ENCODE results near the gene EFTUD2.

EFTUD2 gene

DNA sequence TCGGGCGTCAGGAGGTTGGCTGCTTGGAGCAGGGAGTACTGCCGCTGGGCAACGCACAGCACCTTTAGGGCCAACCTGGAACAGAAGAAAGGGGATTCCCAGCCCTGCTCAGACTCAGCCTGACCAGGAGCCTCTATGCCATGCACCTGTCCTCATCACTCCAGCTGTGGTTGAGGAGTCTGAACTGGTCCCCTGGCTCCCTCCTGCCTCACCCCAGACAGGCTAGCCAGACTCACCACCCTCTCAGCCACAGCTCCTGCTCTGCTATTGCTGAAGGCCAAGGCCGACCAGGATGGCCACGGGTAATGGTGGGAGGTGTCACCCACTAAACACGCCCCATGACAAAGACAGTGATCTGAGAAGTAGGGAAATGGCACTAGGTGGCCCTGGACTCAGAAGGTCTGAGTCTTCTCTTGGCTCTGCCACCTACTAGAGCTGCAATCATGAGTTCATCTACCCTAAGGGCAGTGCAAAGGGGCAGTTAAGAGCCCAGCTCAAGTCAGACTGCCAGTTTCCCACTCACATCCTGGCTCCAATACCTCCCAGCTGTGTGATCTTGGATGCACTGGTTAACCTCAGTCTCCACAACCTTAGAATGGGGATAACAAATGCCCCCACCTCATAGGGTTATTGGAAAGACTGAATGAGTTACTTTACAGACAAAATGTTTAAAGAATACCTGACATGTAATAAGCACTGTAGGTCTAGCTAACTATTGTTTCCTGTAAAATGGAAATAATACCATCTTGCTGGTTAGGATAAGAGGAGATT is 29.9 kb upstream of the EFTUD2 start:
- Histone ChIP-seq H4K5ac (ENCODE audit: low read length) (no peak overlapping the region), H3K56ac (ENCODE audit: low read length) (no peak overlapping the region), H3K4ac (ENCODE audit: low read depth, low read length) (no peak overlapping the region), H3K18ac (ENCODE audit: low read length) (no peak overlapping the region), H3K79me1 (ENCODE audit: low read length) (no peaks in the 10 kb centered on the region), H3K23ac (ENCODE audit: low read length) (no peak overlapping the region), H2AK5ac (ENCODE audit: low read length) (no peak overlapping the region), H3K27me3 (ENCODE audit: insufficient read depth, low read length, poor library complexity) (no peaks in the 10 kb centered on the region), H3K79me2 (ENCODE audit: control insufficient read depth, insufficient read depth, low read length) (no peaks in the 10 kb centered on the region), H4K8ac (ENCODE audit: low read depth, low read length) (no peak overlapping the region), H3K4me1 (ENCODE audit: control insufficient read depth, low read depth, low read length) (peaks cover 5% of the 10 kb centered on the region), H2BK120ac (ENCODE audit: low read depth, low read length) (no peak overlapping the region), H3K27ac (ENCODE audit: low read depth, low read length) (no peak overlapping the region), H3K36me3 (ENCODE audit: control insufficient read depth, insufficient read depth, low read length) (peaks cover 34% of the 10 kb centered on the region), H2BK15ac (replicated peaks; ENCODE audit: low read depth) (no peak overlapping the region), H3K9ac (ENCODE audit: low read length) (no peak overlapping the region), H2BK5ac (ENCODE audit: low read length) (no peak overlapping the region), H3K4me2 (ENCODE audit: low read length) (no peak overlapping the region), H3K4me3 (ENCODE audit: low read length) (no peak overlapping the region)
- no CpG with 5 or more reads among the region's 7 CpGs for WGBS (ENCODE audit: extremely low coverage, insufficient coverage, low lambda C conversion rate)
- no peak for DNase-seq

DNA sequence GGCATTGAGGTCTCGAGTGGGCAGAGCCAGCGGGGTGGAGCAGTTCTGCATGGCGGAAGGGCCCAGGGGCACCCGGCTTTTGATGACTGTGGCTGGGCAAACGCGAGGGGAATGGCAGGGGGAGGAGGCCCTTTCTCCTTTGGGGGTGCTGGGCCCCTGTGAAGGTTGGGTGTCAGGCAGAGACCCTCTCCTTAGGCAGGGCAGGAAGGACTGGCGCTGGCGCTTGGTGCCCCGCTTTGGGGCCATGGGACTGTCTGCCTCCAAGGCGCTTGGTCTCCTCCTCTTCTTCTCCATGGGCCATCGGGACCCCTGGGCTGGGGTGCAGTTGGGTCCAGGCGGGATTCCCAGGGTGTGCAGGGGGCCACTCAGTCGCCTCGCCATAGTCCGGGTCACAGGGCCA is 28.9 kb upstream of the EFTUD2 start:
- H2AK5ac ChIP-seq (ENCODE audit: low read length): no peak overlapping the region
- H2BK15ac ChIP-seq (replicated peaks; ENCODE audit: low read depth): no peak overlapping the region
- no peak overlapping the region for H3K23ac ChIP-seq (ENCODE audit: low read length)
- H2BK5ac ChIP-seq (ENCODE audit: low read length): no peak overlapping the region
- H3K4ac ChIP-seq (ENCODE audit: low read depth, low read length): no peak overlapping the region
- H2BK120ac ChIP-seq (ENCODE audit: low read depth, low read length): no peak overlapping the region
- no peak overlapping the region for H3K27ac ChIP-seq (ENCODE audit: low read depth, low read length)
- no peak overlapping the region for H4K8ac ChIP-seq (ENCODE audit: low read depth, low read length)
- H3K4me2 ChIP-seq (ENCODE audit: low read length): no peak overlapping the region
- H3K56ac ChIP-seq (ENCODE audit: low read length): no peak overlapping the region
- H3K79me2 ChIP-seq (ENCODE audit: control insufficient read depth, insufficient read depth, low read length): no peaks in the 10 kb centered on the region
- no peak for DNase-seq
- H4K5ac ChIP-seq (ENCODE audit: low read length): no peak overlapping the region
- peaks cover 5% of the 10 kb centered on the region for H3K4me1 ChIP-seq (ENCODE audit: control insufficient read depth, low read depth, low read length)
- no peak overlapping the region for H3K9ac ChIP-seq (ENCODE audit: low read length)
- no peaks in the 10 kb centered on the region for H3K79me1 ChIP-seq (ENCODE audit: low read length)
- WGBS (ENCODE audit: extremely low coverage, insufficient coverage, low lambda C conversion rate): no CpG with 5 or more reads among the region's 15 CpGs
- H3K18ac ChIP-seq (ENCODE audit: low read length): no peak overlapping the region
- H3K4me3 ChIP-seq (ENCODE audit: low read length): no peak overlapping the region
- peaks cover 30% of the 10 kb centered on the region for H3K36me3 ChIP-seq (ENCODE audit: control insufficient read depth, insufficient read depth, low read length)
- H3K27me3 ChIP-seq (ENCODE audit: insufficient read depth, low read length, poor library complexity): no peaks in the 10 kb centered on the region

DNA sequence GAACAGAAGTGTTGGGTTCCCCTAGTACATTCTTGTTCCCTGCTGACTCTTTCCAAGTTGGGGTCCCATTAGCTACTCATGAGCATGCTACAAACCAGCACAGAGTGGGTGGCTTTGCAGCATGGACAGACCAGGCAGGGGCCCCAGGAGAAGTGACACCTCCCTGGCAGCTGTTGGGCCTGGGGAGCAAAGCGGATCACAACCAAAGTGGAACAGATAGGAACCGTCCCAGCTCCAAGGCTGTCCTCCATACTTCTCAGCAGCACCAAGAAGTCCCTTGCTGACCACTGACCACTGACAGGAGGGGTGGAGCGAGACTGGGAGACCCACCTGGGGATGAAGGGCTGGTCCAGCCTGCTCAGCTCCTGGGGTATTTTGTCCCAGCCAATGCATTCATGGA is 28.5 kb upstream of the EFTUD2 start:
- no peak overlapping the region for H2BK5ac ChIP-seq (ENCODE audit: low read length)
- no peak overlapping the region for H2AK5ac ChIP-seq (ENCODE audit: low read length)
- H3K4me2 ChIP-seq (ENCODE audit: low read length): no peak overlapping the region
- DNase-seq: no peak
- H4K8ac ChIP-seq (ENCODE audit: low read depth, low read length): no peak overlapping the region
- H3K27ac ChIP-seq (ENCODE audit: low read depth, low read length): no peak overlapping the region
- peaks cover 30% of the 10 kb centered on the region for H3K36me3 ChIP-seq (ENCODE audit: control insufficient read depth, insufficient read depth, low read length)
- H2BK15ac ChIP-seq (replicated peaks; ENCODE audit: low read depth): no peak overlapping the region
- no peaks in the 10 kb centered on the region for H3K79me2 ChIP-seq (ENCODE audit: control insufficient read depth, insufficient read depth, low read length)
- H3K23ac ChIP-seq (ENCODE audit: low read length): no peak overlapping the region
- no peaks in the 10 kb centered on the region for H3K79me1 ChIP-seq (ENCODE audit: low read length)
- H4K5ac ChIP-seq (ENCODE audit: low read length): no peak overlapping the region
- H3K27me3 ChIP-seq (ENCODE audit: insufficient read depth, low read length, poor library complexity): no peaks in the 10 kb centered on the region
- no peak overlapping the region for H3K4ac ChIP-seq (ENCODE audit: low read depth, low read length)
- no peak overlapping the region for H3K18ac ChIP-seq (ENCODE audit: low read length)
- peaks cover 5% of the 10 kb centered on the region for H3K4me1 ChIP-seq (ENCODE audit: control insufficient read depth, low read depth, low read length)
- no CpG with 5 or more reads among the region's 3 CpGs for WGBS (ENCODE audit: extremely low coverage, insufficient coverage, low lambda C conversion rate)
- no peak overlapping the region for H3K9ac ChIP-seq (ENCODE audit: low read length)
- H2BK120ac ChIP-seq (ENCODE audit: low read depth, low read length): no peak overlapping the region
- H3K4me3 ChIP-seq (ENCODE audit: low read length): no peak overlapping the region
- no peak overlapping the region for H3K56ac ChIP-seq (ENCODE audit: low read length)

DNA sequence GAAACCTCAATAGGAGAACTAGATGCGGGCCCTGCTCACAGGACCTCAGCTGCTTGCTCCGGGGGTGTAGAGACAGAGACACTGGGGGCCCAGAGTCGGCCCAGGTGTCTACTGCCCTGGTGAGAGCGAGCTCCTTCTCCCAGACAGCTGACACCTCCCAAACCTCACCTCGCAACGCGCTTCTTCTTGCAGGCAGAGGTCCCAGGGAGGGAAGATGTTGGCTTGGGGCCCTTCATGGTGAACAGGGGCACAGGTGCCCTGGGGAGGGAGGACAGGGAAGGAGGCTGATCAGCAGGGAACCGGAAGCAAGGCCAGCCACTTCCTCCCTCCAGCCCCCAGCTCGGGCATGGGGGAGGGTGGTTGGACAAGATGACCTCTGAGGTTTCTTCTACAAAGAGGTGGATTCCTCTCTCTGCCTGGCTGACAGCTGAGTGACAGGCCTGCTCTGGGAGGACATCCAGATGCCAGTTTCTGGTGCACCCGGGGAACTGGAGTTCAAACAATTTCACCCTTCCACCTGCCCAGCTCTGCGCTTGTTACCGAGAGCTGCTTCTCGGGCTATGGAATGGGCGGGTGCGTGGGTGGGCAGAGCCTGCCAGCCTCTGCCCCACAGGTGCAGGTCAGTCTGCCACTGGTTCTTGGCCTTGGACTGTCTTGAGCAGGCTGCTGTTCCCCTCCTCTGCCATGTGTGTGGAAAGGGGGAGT is 27.7 kb upstream of the EFTUD2 start:
- Histone ChIP-seq H2BK15ac (replicated peaks; ENCODE audit: low read depth) (no peak overlapping the region), H3K27me3 (ENCODE audit: insufficient read depth, low read length, poor library complexity) (no peaks in the 10 kb centered on the region), H3K18ac (ENCODE audit: low read length) (no peak overlapping the region), H2BK5ac (ENCODE audit: low read length) (no peak overlapping the region), H2AK5ac (ENCODE audit: low read length) (no peak overlapping the region), H3K56ac (ENCODE audit: low read length) (no peak overlapping the region), H3K79me2 (ENCODE audit: control insufficient read depth, insufficient read depth, low read length) (no peaks in the 10 kb centered on the region), H3K4me2 (ENCODE audit: low read length) (no peak overlapping the region), H4K5ac (ENCODE audit: low read length) (no peak overlapping the region), H3K4me1 (ENCODE audit: control insufficient read depth, low read depth, low read length) (peaks cover 5% of the 10 kb centered on the region), H3K23ac (ENCODE audit: low read length) (no peak overlapping the region), H3K79me1 (ENCODE audit: low read length) (no peaks in the 10 kb centered on the region), H3K36me3 (ENCODE audit: control insufficient read depth, insufficient read depth, low read length) (peaks cover 30% of the 10 kb centered on the region), H4K8ac (ENCODE audit: low read depth, low read length) (no peak overlapping the region), H3K4me3 (ENCODE audit: low read length) (no peak overlapping the region), H3K27ac (ENCODE audit: low read depth, low read length) (no peak overlapping the region), H3K4ac (ENCODE audit: low read depth, low read length) (no peak overlapping the region), H3K9ac (ENCODE audit: low read length) (no peak overlapping the region), H2BK120ac (ENCODE audit: low read depth, low read length) (no peak overlapping the region)
- no CpG with 5 or more reads among the region's 15 CpGs for WGBS (ENCODE audit: extremely low coverage, insufficient coverage, low lambda C conversion rate)
- no peak for DNase-seq

DNA sequence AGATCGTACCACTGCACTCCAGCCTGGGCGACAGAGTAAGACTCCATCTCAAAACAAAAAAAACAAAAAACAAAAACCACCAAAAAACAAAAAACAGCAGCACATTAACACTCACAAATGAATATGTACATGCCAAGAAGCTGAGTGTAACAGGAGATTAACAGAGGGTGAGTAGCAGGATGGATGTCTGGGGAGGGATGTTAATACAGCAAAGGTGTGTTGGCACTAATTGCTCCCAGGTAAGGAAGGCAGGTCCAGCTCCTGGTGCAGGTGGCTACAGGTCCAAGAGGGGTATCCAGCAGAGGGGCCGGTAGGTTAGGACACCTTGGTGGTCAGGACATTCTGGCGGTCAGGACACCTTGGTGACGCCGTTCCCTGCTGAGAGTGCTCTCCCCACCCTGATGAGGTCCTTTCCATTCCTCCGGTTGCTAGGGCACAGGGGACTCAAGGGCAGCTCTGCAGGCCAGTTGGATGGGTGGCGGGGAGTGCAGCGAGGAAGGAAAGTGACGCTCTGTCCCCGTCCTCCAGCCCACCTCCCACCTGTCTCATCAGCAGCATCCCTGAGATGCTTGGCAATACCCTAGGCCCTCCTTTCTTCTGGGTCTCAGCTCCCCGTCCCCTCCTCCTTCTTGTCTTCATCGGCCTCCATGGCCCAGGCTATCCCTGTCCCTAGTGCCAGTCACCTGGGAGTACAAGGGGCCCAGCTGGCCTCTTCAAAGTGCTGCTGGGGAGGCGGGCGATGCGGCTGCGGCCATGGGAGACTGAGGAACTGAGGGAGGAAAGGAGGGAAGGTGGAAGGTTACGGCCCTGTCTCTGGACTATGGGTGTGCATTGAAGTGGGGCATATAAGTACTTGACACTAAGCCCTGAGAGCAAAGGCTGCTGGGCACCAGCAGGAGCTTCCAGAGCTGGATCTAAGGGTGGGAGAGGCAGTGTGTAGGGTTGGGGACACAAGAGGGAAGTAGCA is 26.8 kb upstream of the EFTUD2 start:
- H4K8ac ChIP-seq (ENCODE audit: low read depth, low read length): no peak overlapping the region
- no peak overlapping the region for H2BK120ac ChIP-seq (ENCODE audit: low read depth, low read length)
- no peaks in the 10 kb centered on the region for H3K4me1 ChIP-seq (ENCODE audit: control insufficient read depth, low read depth, low read length)
- H3K27ac ChIP-seq (ENCODE audit: low read depth, low read length): no peak overlapping the region
- H3K9ac ChIP-seq (ENCODE audit: low read length): no peak overlapping the region
- H3K4ac ChIP-seq (ENCODE audit: low read depth, low read length): no peak overlapping the region
- no peaks in the 10 kb centered on the region for H3K27me3 ChIP-seq (ENCODE audit: insufficient read depth, low read length, poor library complexity)
- no peak overlapping the region for H2BK5ac ChIP-seq (ENCODE audit: low read length)
- WGBS (ENCODE audit: extremely low coverage, insufficient coverage, low lambda C conversion rate): no CpG with 5 or more reads among the region's 18 CpGs
- H2BK15ac ChIP-seq (replicated peaks; ENCODE audit: low read depth): no peak overlapping the region
- H3K36me3 ChIP-seq (ENCODE audit: control insufficient read depth, insufficient read depth, low read length): peaks cover 24% of the 10 kb centered on the region
- no peak overlapping the region for H3K4me2 ChIP-seq (ENCODE audit: low read length)
- H3K79me1 ChIP-seq (ENCODE audit: low read length): no peaks in the 10 kb centered on the region
- no peaks in the 10 kb centered on the region for H3K79me2 ChIP-seq (ENCODE audit: control insufficient read depth, insufficient read depth, low read length)
- H3K18ac ChIP-seq (ENCODE audit: low read length): no peak overlapping the region
- no peak overlapping the region for H3K56ac ChIP-seq (ENCODE audit: low read length)
- no peak overlapping the region for H3K4me3 ChIP-seq (ENCODE audit: low read length)
- H4K5ac ChIP-seq (ENCODE audit: low read length): no peak overlapping the region
- no peak for DNase-seq
- no peak overlapping the region for H2AK5ac ChIP-seq (ENCODE audit: low read length)
- no peak overlapping the region for H3K23ac ChIP-seq (ENCODE audit: low read length)
